Loucy (cell line): ENCODE data around the gene ATOX1.

Experiments
- CTCF ChIP-seq: fragments of 200-600 bp; sonication (generic); conservative IDR thresholded peaks from 2 replicates; pipeline ENCODE4 v1.5.1; 2014; ENCODE audit warnings: mild to moderate bottlenecking, antibody characterized with exemption, low read length
- EZH2phosphoT487 ChIP-seq: fragments of 200-600 bp; IDR thresholded peaks from 2 replicates; pipeline ENCODE4 v1.6.1; 2018; ENCODE audit warnings: antibody characterized with exemption, mild to moderate bottlenecking, moderate library complexity, borderline replicate concordance

GRCh38 chr5:151745071-151745705, 13.2 kb downstream of the ATOX1 start:
- TF ChIP-seq CTCF (no peak), EZH2phosphoT487 (no peak)
